Gastrocnemius medialis (tissue), 4 donors: Measurements from ENCODE around the gene VAMP3.

Experiments used
- CTCF ChIP-seq, 5 experiments: fragments of 450-650 bp in 3 of 5; fragments of 200-600 bp in 2 of 5; sonication (generic) in 2 of 5; IDR thresholded peaks in 4 of 5; conservative IDR thresholded peaks in 1 of 5; 1 replicate in 4 of 5; 2 replicates in 1 of 5; pipeline ENCODE4 v1.5.1; 2016 to 2019; ENCODE audit warnings: antibody characterized with exemption in 5 of 5, mild to moderate bottlenecking in 3 of 5, moderate library complexity in 3 of 5
- POLR2A ChIP-seq, 2 donors: fragments of 450-650 bp; IDR thresholded peaks; one replicate each; pipeline ENCODE4 v1.6.1; 2017; ENCODE audit warnings: antibody characterized with exemption in 2 of 2, mild to moderate bottlenecking in 2 of 2, moderate library complexity in 2 of 2

- TF ChIP-seq CTCF (IDR thresholded peaks at IDR 0.05 in 4 of 5, conservative IDR thresholded peaks at IDR 0.05 in 1 of 5) (no peak), POLR2A (IDR thresholded peaks at IDR 0.05) (no peak)
Measured at GRCh38 chr1:7781501-7781900, 10.4 kb downstream of the VAMP3 start.
